D721Med (cell line): ENCODE results near the gene RAMP1.

Source experiments
- DNase-seq: peaks from one replicate; pipeline ENCODE4 v3.0.0; 2011; ENCODE audit warnings: low spot score; ENCODE audit not compliant: insufficient read length
- FAIRE-seq: peaks from 2 replicates; lab custom pipeline; 2011; peaks lifted over from hg19 to GRCh38; lab: Jason Lieb, UNC
- CTCF ChIP-seq: IDR thresholded peaks from 2 replicates; pipeline ENCODE4 v1.5.1; 2012; ENCODE audit warnings: mild to moderate bottlenecking, control low read depth; ENCODE audit not compliant: insufficient read depth; ENCODE audit errors: missing control alignments

RAMP1 gene

GRCh38 chr2:237889016-237889415 is 29.6 kb downstream of the RAMP1 start:
- no peak for FAIRE-seq
- no peak for TF ChIP-seq CTCF

GRCh38 chr2:237889811-237890210 is 30.4 kb downstream of the RAMP1 start:
- DNase-seq (no peak), FAIRE-seq (no peak)
- no peak for TF ChIP-seq CTCF

More at GRCh38 chr2:237889016-237889415, 29.6 kb downstream of the RAMP1 start:
- no peak for DNase-seq

GRCh38 chr2:237892478-237892877 is 33.1 kb downstream of the RAMP1 start:
- no peak for DNase-seq
- no peak for FAIRE-seq
- no peak for TF ChIP-seq CTCF

- no peak for DNase-seq
- no peak for FAIRE-seq
These were observed 33.7 kb downstream of the RAMP1 start for GRCh38 chr2:237892984-237893595.

GRCh38 chr2:237894396-237894979 is 35.1 kb downstream of the RAMP1 start:
- FAIRE-seq (no peak), DNase-seq (no peak)
- no peak for TF ChIP-seq CTCF

More at GRCh38 chr2:237892984-237893595, 33.7 kb downstream of the RAMP1 start:
- no peak for TF ChIP-seq CTCF

GRCh38 chr2:237894986-237895543 is 35.6 kb downstream of the RAMP1 start:
- DNase-seq, result no peak
- TF ChIP-seq CTCF, result no peak
- no peak for FAIRE-seq
